GM08714 (cell line): ENCODE measurements around the gene POLR3C.
"Not testable (repeated sequence)": the region's sequence is repeated elsewhere in the genome, so short reads cannot be mapped to it uniquely, and the experiment has no call there.

ENCODE experiments used
- H3K4me3 ChIP-seq: fragments of 200-500 bp; sonication (Bioruptor generic); 2 replicates; pipeline ENCODE4 v1.5.1; 2014; ENCODE audit warnings: mild to moderate bottlenecking, low read length, inconsistent platforms
- ZNF274 ChIP-seq: IDR thresholded peaks from 2 replicates; pipeline ENCODE4 v1.6.1; 2012; ENCODE audit warnings: mild to moderate bottlenecking, low read depth, low read length

POLR3C gene, protein sequence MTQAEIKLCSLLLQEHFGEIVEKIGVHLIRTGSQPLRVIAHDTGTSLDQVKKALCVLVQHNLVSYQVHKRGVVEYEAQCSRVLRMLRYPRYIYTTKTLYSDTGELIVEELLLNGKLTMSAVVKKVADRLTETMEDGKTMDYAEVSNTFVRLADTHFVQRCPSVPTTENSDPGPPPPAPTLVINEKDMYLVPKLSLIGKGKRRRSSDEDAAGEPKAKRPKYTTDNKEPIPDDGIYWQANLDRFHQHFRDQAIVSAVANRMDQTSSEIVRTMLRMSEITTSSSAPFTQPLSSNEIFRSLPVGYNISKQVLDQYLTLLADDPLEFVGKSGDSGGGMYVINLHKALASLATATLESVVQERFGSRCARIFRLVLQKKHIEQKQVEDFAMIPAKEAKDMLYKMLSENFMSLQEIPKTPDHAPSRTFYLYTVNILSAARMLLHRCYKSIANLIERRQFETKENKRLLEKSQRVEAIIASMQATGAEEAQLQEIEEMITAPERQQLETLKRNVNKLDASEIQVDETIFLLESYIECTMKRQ

DNA sequence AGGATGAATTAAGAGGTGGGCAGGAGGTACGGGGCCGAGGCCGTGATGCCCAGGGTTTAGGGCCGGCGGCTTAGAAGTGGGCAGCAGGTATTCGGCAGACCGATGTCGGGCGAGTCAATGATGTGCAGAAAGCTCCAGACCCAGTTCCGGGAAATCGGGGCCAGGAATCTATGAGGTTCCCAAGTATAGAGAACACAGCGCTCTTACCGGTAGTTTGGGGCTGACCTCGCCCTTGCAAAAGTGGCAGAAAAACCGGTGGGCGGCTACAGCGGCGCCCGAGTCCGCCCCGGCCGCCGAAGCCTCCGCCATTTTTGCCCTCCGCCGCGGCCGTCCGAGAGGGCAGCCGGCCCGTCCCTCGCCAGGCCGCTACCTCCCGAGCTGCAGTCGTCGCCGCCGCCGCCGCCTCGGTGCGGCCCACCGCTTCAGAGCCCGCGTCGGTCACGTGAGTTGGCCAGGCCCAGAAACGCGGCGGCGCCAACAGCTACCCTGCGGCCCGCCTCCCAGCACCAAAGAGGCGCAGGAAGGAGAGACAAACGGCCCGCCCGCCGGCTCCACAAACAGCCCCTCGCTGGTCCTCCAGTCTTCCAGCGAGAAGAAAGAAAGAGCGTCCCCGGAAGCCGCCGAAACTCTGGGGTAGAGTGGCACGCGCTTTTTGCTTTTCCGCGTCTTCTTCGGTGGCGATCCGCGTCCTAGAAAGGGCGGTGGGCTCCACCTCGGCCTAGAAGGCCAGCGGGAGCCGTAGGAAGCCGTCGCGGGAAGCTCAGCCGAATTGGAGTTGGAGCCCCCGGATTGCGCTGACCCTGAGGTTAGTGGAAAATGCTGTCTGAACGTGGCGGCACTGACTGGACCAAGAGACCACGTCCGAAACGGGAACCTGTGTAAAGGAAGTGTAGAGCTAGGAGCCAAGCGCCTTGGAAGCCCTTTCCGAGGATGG lies at the start of gene POLR3C, which contains the start of gene RNF115:
Gene POLR3C (plus strand): TSS at position 636 of the 934 bp plus-strand sequence. CDS start 1,577 bp downstream, outside the sequence.
Gene RNF115 (minus strand): TSS at position 531 of the 934 bp plus-strand sequence. CDS start 222 bp downstream, at position 309.
- TF ChIP-seq ZNF274 = no peak
- peak within 1 kb of the TSS; percentile 97 for H3K4me3 ChIP-seq

DNA sequence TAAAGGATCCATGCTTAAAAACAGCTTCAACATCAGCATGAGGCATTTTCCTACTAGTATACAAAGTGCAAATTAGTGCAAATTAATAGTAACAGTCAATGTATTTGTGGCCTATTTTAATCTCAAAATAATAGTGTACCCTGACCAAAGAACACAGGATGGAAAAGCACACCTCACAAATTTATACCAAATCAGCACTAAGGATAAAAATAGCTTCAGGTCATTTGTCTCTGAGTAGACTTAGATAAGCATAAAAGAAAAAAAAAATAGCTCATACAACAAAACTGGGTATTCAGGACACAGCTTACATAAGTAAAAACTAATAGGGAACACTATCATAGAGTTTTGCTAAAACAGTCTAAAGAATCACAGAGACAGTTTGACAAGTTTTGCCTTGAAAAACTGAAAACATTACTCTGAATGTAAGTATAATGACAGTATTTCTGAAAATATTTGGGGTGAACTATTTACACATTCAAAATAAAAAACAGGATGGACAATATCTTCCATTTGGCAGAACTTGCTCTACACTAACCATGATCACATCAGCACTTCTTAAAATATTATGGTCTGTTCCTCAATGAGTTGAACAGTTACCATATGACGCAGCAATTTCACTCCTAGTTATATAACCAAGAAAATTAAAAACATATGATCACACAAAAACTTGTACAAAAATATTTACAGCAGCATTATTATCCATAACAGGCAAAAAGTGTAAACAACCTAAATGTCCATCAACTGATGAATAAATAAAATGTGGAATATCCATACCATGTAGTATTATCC lies 46.4 kb upstream of the POLR3C start:
- TF ChIP-seq ZNF274 = no peak
- H3K4me3 ChIP-seq = no peak overlapping the region

DNA sequence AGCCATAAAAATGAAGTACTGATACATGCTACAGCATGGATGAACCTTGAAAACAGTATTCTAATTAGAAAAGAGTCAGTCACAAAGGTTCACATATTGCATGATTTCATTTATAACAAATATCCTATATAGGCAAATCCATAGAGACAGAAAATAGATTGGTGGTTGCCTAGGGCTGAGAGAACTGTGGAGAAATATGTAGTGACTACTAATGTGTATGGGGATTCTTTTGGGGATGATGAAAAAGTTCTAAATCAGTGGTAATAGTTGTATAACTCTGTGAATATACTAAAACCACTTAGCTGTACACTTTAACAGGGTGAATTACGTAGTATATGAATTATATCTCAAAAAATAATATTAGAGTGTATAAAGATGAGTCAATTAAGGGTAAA lies 45.9 kb upstream of the POLR3C start:
- no peak for TF ChIP-seq ZNF274
- H3K4me3 ChIP-seq = no peak overlapping the region

DNA sequence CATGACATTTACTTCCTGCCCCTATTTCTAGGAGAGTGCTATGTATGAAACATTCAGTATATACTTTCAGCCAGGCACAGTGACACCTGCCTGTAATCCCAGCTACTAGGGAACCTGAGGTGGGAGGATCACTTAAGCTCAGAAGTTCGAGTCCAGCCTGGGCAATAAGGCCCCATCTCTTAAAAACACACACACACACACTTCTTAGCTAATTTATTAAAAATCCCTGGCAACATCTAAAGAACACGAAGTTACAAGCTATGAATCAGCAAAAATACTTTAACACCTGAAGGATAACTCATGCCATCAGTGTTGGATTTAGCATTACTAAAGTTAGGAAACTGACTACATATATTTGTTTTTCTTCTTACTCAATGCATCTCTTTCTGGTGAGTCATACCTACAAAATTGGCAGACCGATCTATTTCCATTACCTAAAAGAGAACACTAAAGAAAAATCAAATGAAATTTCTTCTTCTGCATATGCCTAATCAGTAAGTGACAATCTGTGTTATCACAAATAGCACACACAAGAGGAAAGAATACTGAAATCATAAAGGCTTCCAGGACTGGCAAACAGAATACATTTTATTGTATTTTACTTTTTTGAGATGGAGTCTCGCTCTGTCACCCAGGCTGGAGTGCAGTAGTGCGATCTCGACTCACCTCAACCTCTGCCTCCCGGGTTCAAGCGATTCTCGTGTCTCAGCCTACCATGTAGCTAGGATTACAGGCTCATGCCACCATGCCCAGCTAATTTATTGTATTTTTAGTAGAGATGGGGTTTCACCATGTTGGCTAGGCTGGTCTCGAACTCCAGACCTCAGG lies 41.5 kb upstream of the POLR3C start:
- no peak overlapping the region for H3K4me3 ChIP-seq
- TF ChIP-seq ZNF274 = no peak

DNA sequence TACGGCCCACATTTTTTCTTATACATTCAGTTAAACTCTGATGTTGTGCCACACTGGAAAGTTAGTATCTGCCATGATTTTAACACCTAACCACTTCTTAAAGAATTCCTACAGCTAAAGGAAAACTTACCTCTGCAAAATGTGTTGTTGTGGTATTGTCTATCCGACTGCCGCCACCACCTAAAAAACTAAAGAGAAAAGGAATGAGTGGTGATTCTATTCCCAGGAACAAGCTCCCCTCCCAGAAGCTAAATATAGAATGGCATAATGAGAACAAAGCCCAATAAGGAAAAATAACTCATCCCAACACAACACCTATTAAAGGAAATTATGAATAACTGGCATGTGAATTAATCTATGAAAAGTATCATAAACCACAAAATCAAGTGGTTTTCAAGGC lies 39.6 kb upstream of the POLR3C start:
- H3K4me3 ChIP-seq = no peak overlapping the region
- no peak for TF ChIP-seq ZNF274

DNA sequence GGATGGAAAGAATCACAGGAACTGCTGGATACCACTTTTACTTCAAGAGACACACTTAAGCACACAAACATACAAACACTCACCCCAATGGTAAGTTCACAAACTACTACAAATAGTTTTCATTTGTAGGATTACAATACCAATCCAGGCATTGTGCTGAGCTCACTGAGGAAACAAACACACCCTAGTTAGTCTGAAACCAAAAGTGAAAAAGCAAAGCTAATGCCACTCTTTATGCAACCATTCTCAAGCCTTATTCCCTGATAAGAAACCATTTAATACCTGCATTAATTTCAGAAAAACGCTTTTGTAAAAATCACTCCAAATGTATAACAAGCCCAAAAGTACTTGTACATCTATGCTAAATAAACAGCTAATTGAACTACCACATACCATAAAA lies 38.5 kb upstream of the POLR3C start:
- H3K4me3 ChIP-seq = no peak overlapping the region
- no peak for TF ChIP-seq ZNF274

DNA sequence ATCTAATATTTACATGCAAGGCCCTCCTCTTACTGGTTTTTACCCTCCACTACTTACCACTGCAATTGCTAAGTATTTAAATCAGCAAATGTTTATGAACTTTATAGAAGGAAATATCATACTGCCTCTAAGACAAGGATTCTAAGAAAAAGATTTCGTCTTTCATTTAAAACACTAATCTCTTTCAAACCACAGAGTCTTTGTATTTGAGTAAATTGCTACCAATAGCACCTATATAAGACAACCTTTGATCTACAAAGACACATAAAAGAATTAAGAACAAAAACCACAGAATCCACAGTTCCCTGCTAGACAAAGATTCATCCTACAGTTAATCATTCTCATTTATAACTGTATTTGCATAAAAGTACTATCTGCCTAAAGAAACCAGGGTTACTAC lies 37.7 kb upstream of the POLR3C start:
- H3K4me3 ChIP-seq = no peak overlapping the region
- TF ChIP-seq ZNF274 = no peak

DNA sequence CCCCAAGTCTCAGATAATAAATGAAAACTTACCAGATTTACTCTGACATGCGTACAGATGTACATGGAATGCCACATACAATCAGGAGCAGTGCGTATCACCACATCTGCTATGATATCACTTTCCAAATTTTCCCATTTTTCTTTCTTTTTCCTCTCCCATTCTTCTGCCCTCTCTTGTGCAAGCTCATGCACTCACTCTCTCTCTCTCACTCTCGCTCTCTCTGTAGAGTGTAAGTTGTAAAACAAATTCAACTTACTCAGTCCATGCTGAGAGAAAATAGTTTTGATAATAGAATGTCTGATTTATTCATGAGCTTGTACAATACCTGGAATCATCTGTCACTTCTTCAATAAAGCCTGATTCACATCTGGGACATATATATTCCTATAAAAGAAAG lies 35.4 kb upstream of the POLR3C start:
- TF ChIP-seq ZNF274 = no peak
- H3K4me3 ChIP-seq = no peak overlapping the region

DNA sequence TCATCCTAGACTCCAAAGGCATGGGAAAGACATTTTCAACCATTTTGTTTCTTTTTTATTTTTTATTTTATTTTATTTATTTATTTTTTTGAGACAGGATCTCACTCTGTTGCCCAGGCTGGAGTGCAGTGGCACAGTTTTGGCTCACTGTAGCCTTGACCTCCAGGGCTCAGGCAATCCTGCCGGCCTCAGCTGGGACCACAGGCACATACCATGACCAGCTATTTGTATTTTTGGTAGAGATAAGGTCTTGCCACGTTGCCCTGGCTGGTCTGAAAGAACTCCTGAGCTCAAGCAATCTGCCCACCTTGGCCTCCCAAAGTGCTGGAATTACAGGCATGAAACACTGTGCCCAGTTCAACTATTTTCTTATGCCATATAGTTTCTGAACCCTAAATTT lies 32.1 kb upstream of the POLR3C start:
- H3K4me3 ChIP-seq = not testable (repeated sequence)

DNA sequence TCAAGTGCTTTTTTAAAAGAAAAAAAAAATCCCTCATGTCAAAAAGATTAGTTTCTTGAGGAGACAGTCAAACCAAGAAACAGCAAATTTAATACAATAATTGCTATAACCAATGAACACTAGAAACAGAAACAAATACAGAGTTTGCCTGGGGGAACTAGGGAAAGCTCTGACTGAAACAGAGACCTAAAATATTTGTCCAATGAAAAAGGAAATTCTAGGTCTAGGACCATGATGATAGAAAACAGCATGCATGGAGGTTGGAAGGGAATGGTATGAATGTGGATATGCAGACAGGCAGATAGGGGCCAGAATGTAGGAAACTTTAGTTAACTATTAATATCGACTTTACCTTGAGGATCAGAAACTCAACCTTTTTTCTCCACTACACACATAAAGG lies 31.5 kb upstream of the POLR3C start:
- no peak for TF ChIP-seq ZNF274
- no peak overlapping the region for H3K4me3 ChIP-seq

DNA sequence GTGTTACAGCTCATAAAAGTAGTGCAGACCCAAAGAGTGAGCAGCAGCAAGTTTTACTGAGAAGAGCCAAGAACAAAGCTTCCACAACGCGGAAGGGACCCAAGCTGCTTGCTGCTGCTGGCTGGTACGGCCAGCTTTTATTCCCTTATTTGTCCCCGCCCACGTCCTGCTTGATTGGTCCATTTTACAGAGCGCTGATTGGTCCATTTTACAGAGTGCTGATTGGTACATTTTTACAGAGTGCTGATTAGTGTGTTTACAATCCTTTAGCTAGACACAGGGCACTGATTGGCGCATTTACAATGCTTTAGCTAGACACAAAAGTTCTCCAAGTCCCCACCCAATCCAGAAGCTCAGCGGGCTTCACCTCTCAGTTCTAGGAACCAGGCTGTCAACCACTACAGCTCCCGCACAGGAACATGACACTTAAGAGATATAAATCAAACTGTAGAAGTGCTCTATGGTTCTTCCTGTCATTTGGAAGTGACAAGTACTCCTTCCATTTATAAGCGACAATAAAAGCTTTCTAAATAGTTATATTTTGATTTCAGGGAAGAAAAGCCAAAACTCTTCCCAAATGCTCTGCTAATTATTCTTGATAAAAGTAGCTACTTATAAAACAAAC lies 28.6 kb upstream of the POLR3C start:
- no peak overlapping the region for H3K4me3 ChIP-seq
- TF ChIP-seq ZNF274 = no peak

DNA sequence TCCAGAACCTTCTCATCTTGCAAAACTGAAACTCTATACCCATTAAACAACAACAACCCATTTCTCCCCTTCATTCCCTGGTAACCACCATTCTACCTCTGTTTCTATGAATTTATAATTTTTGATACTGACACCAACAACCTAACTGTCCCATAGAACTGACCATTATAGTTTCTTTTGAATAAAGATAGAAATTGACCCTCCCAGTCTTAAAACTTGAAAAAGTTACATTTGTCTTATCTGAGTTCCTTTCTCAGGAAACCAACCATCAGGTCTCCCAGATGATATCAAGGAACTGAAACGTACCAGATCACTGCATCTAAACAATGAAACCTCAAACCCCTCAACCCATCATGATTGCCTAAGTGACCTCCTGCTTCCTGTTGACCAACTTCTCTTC lies 27.2 kb upstream of the POLR3C start:
- H3K4me3 ChIP-seq = no peak overlapping the region
- no peak for TF ChIP-seq ZNF274

DNA sequence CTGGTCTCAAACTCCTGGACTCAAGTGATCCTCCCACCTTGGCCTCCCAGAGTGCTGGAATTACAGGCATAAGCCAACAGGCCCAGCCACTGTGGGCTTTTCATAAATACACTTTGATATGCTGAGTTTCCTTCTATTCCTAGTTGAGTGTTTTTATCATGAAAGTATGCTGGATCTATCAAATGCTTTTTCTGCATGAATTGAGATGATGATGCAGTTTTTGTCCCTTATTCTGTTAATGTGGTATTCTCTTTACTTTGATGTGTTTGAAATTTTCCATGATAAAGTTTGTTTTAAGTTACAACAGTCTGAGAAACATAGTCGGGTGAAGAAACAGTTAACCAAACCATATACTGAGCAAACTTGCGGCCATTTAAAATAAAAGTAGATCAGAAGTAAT lies 24.2 kb upstream of the POLR3C start:
- no peak overlapping the region for H3K4me3 ChIP-seq
- TF ChIP-seq ZNF274 = no peak
